Activated T-helper 9 cell treated with anti-CD3 and anti-CD28 coated beads, Interleukin-2, amount 50 U/mL, for 16 hours (primary cell): ENCODE measurements around the gene A4GALT.

Experiments
- DNase-seq: peaks from one replicate; pipeline ENCODE4 v3.0.0-alpha.2; 2020; ENCODE audit warnings: low read depth

The A4GALT gene

DNA sequence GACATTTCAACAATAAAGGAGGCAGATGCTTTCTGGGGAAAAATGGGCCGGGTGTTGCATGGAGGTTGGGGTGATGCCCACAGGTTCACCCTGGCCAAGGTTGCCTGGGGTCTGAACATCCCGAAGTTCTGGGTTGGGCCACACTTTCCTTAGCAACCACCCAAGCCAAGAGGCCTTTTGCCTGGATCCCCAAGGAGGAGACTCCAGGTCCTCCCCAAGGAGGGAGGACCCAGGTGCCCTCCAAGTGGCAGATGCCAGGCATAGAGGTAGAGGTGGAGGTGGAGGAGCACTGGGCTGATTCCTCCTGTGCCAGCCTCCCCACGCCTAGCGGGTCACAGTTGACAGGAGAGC, 72.7 kb downstream of the A4GALT start:
- no peak for DNase-seq

DNA sequence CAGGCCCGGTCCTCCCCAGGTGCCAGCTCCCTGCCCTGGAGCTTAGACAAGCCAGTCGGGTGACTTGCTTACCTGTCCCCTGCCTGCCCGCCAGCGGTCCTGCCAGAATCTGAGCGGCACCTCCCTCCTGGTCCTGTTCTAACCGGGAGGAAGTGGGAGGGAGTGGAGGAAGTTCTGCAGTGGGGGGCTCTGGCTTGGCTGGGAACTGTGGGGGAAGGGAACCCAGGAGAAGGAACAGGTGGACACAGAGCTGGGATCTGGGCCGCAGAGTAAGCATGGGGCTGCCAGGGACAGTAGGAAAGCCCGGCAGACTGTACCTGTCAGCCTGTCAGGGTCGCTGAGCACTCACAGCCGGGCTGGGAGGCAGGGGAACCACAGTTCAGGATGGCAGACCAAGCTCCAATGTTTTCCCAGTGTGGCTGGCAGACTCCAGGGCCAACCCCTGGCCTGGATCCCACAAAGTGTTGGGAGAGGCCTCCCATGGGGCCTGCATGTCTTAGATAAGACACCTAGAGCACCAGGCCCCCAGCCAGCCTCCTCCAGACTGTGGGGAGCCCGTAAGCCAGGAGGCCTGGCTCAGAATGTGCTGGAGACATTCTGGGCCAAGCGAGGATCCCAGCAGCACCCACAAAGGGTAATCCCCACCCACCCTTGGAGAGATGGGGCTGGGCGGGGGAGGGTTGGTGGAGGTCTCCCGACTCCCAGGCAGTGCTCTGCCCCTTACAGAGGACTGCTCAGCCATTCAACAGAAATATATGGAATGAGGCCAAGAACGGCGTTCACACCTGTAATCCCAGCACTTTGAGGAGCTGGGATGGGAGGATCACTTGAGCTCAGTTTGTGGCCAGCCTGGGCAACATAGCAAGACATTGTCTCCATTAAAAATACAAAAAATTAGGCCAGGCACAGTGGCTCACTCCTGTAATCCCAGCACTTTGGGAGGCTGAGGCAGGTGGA, 73.8 kb downstream of the A4GALT start:
- no peak for DNase-seq

DNA sequence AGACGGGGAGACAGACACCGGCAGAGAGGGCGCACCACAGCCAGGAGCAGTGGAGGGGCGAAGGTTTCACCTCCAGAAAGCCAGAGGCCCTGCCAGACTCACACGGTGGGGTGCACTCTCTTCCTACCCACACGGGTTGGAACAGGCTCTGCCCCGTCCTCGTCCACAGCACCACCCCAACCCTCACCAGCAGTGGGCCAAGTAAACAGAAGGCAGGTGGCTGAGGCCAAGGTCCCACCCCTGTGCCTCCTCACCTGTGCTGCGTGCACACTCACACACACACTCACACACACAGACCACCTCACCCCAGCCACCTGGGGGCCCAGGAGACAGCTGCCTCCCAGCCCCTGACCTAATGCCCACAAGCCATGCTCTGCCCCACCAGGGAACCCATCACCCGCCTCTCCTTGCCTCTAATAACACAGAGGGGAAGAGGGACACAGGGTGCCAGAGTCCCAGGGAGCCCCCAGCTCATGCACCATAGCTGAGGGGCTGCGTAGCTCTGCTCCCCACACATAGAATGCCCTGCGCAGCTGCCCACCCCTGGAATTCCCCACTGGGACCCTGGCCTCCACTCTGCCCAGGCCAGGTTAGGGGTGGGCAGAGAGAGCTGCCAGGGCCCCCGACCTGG, 74.6 kb downstream of the A4GALT start:
- DNase-seq, result no peak

DNA sequence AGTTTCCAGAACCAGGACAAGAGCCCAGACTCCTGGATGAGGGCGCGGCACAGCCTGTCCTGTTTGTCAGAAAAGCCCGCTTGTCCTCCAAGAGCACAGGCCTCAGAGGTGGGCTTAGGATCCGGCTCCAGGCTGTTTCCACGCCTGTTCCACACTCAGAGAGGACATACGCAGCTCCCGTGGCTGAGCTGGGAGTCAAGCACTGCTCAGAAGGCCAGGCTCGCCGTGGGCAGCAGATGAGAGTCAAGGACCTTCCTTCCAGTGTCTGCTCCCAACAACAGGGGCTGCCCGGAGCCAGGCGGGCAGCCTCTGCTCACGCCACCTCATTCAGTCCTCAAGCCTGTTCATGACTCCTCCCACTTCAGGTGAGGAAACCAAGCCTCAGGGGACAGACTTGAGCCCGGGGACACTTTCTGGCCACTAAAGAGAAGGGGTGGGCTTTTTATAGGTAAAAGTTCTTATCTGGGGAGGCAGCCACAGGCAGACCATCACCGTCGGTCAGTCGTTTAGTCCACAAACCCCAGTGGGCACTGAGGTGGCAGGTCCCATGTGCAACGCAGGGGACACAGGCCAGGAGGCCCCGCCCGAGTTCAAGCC, 75.2 kb downstream of the A4GALT start:
- no peak for DNase-seq

DNA sequence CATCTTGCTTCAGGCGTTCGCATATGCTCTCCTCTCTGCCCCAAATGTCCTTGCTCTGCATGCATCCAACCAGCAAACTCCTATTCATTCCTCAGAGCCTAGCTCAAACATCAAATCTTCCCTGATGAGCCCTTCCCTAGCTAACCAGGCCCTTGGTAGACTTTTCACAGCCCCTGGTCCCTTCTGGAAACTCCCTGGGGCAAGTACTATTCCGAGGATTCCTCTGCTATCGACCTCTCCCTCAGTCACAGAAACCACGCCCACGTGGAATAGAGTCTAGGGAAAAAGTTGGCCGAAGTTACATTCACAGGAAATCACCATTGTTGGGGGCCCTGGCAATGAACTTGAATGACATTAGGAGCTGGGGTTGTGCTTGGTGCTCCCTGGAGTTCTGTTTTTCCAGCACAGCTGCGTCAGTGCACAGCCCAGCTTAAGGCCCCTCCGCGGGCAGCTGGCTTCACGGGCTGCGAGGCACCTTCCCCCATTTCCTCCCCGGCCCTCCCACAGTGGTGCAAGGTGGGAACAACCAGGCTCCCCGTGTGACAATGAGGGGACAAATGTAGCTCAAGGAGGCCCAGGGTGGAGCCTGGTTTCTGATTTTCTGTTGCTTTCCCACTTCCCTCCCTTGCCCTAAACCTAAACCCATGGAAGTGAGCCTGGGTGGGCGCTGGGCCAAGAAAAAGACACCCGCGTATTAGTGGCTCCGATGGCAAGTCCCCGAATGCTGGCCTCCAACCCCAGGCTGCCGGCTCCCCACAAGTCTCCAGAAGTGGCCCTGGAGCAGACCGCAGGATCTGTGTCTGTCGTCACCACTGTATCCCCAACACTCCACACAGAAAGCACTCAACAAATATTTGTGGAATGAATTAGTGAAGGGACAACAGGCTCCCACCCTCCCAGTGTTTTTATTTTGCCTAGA, 76.0 kb downstream of the A4GALT start:
- DNase-seq, result no peak

DNA sequence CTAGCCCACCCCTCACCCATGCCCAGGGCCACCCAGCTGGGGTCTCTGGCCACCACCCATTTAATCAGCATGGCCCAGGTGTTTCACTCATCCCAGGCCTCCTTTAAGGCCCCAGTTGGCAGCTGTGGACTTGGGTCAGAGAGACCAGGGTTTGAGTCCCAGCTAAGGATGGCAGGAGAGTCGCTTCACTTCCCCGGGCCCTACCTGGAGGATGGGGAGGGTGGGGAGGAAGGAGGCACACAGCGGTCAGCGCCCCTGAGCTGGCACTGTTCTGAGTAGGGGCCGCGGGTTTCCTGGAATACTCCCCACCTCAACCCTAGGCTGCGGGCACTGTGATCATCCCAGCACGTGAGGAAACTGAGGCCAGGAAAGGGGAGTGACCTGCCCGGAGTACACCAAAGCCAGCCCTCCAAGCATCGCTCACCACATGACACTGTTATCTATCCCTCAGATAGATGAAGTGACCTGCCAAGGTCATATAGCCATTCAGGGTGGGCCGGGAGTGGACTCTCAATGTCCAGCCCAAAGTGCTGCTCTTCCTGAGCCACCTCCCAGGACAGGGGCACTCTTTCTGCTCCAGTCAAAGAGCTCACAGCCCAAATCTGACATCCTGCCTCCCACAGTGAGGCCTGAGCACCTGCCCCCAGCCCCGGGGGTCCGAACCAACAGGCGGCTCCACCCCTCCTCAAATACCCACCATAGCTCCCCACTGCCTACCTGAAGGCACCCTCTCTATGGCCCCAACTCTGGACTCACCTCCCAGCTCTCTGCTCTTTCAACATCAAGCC, 76.8 kb downstream of the A4GALT start:
- DNase-seq, result no peak

DNA sequence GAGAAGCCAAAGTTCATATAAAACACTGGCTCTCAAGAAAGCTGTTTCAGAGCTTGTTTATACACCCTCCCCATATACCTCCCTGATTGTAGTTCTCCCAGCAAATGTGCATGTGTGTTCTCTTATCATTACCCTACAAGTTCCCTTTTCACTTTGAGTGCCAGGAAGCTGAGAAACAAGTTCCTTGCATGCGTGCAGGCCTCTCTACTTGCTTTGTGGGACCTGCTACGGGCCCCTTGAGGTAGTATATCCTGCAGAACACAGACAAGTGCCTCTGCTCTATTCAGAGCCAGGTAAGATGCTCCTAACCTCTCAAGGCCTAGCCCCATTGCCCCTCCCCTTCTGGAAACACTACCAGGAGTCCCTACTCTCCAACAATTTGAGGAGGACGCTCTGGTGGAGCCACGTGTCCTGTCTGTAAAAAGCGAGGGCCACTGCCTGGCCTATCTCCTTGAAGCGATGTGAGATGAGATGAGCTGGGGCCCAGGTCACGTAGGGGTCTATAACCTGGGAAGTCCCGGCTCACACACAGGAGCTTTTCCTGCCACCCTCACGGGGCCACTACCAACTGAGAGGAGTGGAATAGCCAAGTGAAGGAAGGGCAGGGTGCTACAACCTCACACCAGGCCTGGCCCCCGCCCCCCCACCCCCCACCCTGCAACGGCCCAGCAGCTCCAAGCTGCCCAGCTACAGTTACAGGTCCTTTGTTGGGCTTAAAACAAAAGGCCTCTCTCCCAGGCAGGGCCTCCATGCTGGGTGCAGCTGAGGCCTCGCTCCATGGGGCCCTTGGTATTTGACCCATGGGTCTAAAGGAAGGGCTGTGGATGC, 77.7 kb downstream of the A4GALT start:
- DNase-seq, result no peak
